HG03280 (cell line): Measurements from ENCODE around the gene TMCC1.
"Not testable (repeated sequence)": the region's sequence is repeated elsewhere in the genome, so short reads cannot be mapped to it uniquely, and the experiment has no call there.

Experiments used
- ATAC-seq: cut with Tn5 transposase; IDR thresholded peaks from one replicate; pipeline ENCODE4 v1.9.1; 2021; ENCODE audit warnings: mild to moderate bottlenecking, moderate library complexity; ENCODE audit not compliant: unreplicated experiment

TMCC1 gene

GRCh38 chr3:129655291-129655700 lies 238.2 kb downstream of the TMCC1 start:
- ATAC-seq = no peak

GRCh38 chr3:129654131-129654530 lies 239.4 kb downstream of the TMCC1 start:
- no peak for ATAC-seq

GRCh38 chr3:129653019-129653418 lies 240.5 kb downstream of the TMCC1 start:
- no peak for ATAC-seq

- no peak for ATAC-seq
These were observed 241.9 kb downstream of the TMCC1 start for GRCh38 chr3:129651435-129652202.

- no peak for ATAC-seq
These were observed 243.1 kb downstream of the TMCC1 start for GRCh38 chr3:129650256-129650872.

GRCh38 chr3:129648391-129648790 lies 245.1 kb downstream of the TMCC1 start:
- no peak for ATAC-seq

GRCh38 chr3:129645286-129645685 lies 248.2 kb downstream of the TMCC1 start:
- ATAC-seq = no peak

- no peak for ATAC-seq
These were observed 248.7 kb downstream of the TMCC1 start for GRCh38 chr3:129644836-129645235.

GRCh38 chr3:129641567-129642260 lies 251.8 kb downstream of the TMCC1 start:
- ATAC-seq = not testable (repeated sequence)

GRCh38 chr3:129640985-129641384 lies 252.5 kb downstream of the TMCC1 start:
- not testable (repeated sequence) for ATAC-seq

- ATAC-seq = no peak
These were observed 255.0 kb downstream of the TMCC1 start for GRCh38 chr3:129638481-129638880.

- ATAC-seq = no peak
These were observed 257.4 kb downstream of the TMCC1 start for GRCh38 chr3:129636082-129636481.

GRCh38 chr3:129635656-129636055 lies 257.9 kb downstream of the TMCC1 start:
- no peak for ATAC-seq

- ATAC-seq = no peak
These were observed 259.6 kb downstream of the TMCC1 start for GRCh38 chr3:129633751-129634481.

GRCh38 chr3:129632977-129633376 lies 260.5 kb downstream of the TMCC1 start:
- no peak for ATAC-seq

- no peak for ATAC-seq
These were observed 261.0 kb downstream of the TMCC1 start for GRCh38 chr3:129632556-129632955.

- no peak for ATAC-seq
These were observed 261.5 kb downstream of the TMCC1 start for GRCh38 chr3:129632056-129632455.

- no peak for ATAC-seq
These were observed 264.5 kb downstream of the TMCC1 start for GRCh38 chr3:129629011-129629410.

GRCh38 chr3:129628169-129628522 lies 265.4 kb downstream of the TMCC1 start:
- ATAC-seq = no peak

GRCh38 chr3:129627350-129628168 lies 266.0 kb downstream of the TMCC1 start:
- ATAC-seq = peak; percentile 43
